HFF-Myc (cell line): Measurements from ENCODE around the gene KRT3.

Experiments used
- DNase-seq: peaks from one replicate; pipeline ENCODE4 v3.0.0-alpha.2; 2011; ENCODE audit warnings: low read depth; ENCODE audit errors: extremely low read depth
- H3K4me3 ChIP-seq: replicated peaks from 2 replicates; pipeline ENCODE4 v1.5.1; 2011; ENCODE audit warnings: low read depth, mild to moderate bottlenecking, control low read depth, low read length
- TF ChIP-seq, protein P1 (sequence below): IDR thresholded peaks from 2 replicates; pipeline ENCODE4 v1.5.1; 2012; ENCODE audit warnings: mild to moderate bottlenecking, low read depth, low read length, control low read depth; ENCODE audit errors: missing control alignments

The KRT3 gene

DNA sequence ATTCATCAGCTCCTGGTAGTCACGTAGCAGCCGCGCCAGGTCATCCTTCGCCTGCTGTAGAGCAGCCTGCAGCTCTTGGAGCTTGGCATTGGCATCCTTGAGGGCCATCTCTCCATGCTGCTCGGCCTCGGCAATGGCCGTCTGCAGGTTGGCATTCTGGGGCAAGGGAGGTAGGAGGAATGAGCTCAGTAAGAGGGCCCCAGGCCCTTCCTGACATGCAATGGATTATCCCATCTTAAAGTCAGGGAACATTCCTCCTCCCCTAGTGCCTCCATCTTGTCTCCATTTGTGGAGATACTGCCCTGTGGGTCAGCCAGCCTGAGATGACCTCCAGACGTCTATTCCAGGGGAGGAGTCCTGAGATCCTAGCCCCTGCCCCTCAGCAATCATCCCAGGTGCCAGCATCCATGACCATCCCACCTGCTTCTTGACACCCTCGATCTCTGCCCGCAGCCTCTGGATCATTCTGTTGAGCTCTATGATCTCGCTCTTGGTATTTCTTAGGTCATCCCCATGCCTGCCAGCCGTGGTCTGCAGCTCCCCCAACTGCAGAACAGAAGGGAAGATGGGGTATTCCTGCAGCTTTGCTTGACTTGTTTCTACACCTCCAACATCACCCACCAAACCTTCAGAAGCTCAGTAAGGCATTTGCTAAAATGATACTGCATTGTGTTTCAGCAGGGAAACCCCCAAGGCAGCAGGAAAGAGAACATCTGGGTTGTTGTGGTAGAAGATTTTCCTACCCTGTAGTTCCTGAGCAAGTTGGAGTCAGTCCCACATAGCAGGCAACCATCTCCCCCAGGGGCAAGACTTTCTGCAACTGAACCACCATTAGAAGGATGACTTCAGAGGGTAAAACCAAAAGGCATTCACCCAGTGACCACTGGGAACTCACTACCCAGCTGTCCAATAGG is 4.4 kb downstream of the KRT3 start:
- TF ChIP-seq, protein P1, sequence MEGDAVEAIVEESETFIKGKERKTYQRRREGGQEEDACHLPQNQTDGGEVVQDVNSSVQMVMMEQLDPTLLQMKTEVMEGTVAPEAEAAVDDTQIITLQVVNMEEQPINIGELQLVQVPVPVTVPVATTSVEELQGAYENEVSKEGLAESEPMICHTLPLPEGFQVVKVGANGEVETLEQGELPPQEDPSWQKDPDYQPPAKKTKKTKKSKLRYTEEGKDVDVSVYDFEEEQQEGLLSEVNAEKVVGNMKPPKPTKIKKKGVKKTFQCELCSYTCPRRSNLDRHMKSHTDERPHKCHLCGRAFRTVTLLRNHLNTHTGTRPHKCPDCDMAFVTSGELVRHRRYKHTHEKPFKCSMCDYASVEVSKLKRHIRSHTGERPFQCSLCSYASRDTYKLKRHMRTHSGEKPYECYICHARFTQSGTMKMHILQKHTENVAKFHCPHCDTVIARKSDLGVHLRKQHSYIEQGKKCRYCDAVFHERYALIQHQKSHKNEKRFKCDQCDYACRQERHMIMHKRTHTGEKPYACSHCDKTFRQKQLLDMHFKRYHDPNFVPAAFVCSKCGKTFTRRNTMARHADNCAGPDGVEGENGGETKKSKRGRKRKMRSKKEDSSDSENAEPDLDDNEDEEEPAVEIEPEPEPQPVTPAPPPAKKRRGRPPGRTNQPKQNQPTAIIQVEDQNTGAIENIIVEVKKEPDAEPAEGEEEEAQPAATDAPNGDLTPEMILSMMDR: no peak
- no peak overlapping the region for H3K4me3 ChIP-seq
- DNase-seq: no peak

DNA sequence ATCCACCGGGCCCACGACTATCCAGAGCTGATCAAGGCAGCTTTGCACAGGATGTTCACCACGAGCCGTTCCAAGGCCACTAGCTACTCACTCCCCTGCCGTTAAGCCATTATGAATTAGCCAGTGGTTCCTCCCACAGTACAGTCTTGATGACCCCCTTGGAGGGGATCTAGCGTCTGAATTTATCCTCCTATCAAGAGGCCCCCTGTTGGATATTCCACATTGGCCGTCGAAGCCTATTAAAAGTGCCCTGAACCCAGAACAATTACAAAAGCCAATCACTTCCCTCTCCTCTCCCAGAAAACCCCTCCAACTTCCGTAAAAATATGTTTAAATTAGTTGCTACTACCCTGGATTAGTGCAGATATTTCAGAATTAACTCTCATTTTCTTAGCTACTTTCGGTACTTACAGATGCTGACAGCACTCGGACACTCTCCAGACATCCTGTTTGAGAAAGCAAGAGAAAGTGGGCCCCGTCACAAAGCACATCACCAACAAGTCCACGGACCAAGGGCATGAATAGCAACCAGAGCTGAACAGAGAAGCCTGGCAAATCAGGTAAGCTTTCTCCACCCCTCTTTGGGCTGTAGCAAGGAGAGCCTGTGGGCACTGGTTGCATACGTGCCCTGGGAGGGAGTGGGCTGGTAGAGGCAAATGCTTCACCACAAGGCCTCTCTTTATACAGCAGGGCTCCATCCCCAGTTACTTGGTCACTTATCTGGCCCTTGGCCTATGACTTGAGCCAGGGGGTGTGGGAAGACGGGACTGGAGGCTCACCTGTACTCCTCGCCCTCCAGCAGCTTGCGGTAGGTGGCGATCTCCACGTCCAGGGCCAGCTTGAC is 5.3 kb downstream of the KRT3 start:
- TF ChIP-seq, protein P1: no peak
- no peak overlapping the region for H3K4me3 ChIP-seq
- no peak for DNase-seq

DNA sequence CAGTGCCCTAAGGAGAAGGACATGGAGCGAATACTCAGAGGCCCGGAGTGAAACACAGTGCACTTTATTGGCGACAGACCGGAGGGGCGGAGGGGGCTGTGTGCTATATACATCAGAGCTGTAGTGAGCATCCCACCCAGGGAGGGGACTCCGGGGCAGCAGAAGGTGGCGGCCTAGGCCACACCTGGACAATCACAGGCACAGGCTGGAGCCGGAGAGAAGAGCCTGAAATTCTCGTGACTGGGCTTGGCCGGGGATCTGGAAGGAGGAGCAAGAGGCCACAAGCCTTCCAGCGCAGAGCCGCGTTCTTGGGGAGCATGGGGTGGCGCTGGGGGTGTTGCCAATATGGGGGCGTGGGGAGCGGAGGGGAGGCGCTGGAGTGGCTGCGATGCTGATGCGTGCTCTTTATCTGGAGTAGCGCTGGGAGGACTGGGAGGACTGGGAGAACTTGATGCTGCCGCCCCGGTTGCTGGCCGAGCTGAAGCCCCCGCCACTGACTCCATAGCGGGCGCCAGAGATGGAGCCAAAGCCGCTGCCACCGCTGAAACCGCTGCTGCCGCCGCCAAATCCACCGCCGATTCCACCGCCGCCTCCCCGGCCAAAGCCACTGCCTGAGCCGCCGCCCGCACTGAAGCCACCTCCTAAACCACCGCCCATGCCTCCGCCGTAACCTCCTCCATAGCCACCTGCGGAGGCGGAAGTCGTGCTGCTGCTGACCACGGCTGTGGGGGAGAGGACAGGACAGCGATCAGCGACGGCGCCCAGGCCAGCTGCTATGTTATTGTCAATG is 6.1 kb downstream of the KRT3 start:
- no peak for DNase-seq
- H3K4me3 ChIP-seq: no peak overlapping the region
- TF ChIP-seq, protein P1: no peak

DNA sequence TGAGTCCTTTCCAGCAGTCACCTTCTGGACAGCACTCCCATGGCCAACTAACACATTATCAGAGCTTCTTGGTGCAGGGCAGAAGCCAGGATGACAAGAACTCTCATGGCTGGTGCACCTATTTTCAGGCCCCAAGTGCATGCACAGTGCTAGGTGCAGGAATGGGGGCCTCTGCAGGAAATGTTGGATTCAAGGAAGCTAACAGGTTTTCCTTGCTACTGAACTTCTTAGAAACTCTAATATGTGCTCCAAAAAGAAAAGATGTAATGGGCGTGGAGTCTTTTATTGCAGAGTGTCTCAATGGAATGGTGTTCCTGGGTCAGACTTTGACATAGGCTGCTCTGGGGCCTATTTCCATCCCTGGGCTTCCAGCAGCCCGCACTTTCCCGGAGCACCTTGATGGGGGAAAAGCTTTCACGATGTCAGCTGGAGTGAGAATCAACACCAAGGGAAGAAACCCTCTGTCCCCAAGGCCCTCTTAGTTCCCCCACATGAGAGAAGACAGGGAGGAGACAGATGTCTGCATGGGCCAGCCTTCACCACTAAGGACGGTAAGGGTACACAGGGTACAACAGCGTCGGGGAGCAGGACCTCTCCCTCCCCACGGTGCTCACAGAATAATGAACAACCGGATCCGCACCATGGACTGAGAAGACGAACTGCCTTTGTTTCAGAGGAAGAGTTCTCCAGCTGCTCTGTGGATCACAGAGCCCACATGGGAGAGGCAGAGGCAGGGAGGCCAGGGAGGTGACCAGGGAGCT is 6.9 kb downstream of the KRT3 start:
- H3K4me3 ChIP-seq: no peak overlapping the region
- no peak for DNase-seq
- TF ChIP-seq, protein P1: no peak

DNA sequence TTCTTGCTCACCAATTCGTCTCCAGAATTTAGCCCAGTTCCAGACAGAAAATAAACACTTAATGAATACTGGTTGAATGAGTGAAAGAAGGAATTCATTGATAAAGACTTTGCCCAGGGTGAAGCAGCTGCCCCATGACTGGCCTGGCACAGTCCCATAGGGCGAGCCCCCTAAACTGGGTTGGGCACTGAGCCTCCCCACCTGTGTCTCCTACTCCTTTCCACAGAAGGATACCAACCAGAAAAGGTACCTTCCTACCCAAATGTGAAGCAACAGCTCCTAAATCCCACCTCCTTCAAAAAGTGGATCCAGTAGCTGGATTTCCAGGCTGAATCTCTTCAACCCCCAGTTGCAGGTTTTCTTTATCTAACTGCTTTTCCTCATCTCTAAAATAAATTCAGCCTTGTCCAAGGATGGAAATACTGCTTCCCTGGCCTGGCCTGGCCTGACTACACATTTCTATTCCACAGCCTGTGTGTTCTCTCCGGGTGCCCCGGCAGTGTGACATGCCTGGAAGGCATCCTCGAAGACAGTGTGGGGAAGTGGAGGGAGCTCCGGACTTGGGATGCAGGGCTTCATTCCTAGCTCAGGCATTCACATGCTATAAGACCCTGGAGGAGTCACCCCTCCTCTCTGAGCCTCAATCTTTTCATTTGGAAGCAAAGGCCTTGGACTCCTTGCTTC is 7.6 kb downstream of the KRT3 start:
- H3K4me3 ChIP-seq: no peak overlapping the region
- TF ChIP-seq, protein P1: no peak
- no peak for DNase-seq
